NCI-H526 treated with DMSO at 0.1 percent for 48 hours (cell line): ENCODE data around the gene OPCML.

Experiments used
- DNase-seq: peaks from one replicate; lab custom pipeline; 2025; lab: John Stamatoyannopoulos, UW

Gene OPCML

DNA sequence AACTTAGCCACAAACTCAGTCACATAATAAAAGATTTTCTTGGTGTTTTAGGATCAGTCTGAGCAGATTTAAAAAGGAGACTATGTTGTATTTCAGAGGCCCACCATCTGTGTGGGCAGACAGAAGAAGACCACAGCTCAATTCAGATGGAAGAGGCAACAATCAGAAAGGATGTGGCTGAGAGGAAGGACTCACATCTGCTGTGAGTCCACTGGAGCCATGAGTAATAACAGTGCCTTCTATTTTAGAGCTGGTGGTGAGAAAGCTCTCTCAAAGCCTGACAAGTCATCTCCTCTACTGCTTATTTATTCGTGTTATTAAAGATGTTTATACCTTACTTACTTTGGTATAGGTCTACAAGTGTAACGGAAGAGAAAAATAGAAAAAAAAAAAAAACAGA, 357.2 kb downstream of the OPCML start:
- no peak for DNase-seq

- no peak for DNase-seq
These were observed 358.4 kb downstream of the OPCML start for GRCh38 chr11:133173810-133174412.

GRCh38 chr11:133172349-133172748, 360.0 kb downstream of the OPCML start:
- no peak for DNase-seq

DNA sequence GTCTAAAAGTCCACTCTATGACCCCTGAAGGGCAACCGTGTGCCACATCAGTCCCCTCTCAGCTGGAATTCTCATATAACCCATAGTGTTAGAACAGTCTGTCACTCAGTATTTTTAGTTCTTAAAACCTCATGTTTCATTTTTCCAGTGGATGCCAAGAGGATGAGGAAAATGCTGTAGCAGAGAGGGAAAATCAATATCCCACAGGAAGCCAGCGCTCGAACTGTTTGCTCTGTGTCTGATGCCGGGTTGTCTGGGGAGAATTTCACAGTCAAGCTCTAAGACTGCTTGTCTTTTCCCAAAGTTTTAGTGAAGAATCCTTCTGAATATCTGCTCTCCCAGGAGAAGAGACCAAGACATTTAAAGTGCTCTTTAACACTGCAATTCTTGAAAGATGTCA, 360.9 kb downstream of the OPCML start:
- DNase-seq: no peak

DNA sequence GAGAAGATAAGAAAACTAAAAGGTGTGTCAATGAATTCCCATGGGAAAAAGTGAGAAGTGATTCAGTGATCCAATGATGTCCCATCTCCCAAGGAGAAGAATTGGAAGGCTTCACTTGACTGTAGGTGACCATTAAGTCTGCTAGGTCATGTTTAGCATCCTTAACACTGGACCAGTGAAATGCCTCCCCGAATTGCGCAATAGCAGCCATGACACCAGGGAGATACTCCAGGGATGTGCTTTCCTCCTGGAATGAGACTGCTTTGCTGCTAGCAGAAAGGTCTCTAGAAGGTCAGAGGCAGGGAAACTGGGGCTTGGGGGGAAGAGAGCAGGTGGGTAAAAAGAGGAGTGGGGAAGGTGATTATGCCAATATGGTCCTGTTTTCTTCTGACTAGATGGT, 364.3 kb downstream of the OPCML start:
- no peak for DNase-seq

DNA sequence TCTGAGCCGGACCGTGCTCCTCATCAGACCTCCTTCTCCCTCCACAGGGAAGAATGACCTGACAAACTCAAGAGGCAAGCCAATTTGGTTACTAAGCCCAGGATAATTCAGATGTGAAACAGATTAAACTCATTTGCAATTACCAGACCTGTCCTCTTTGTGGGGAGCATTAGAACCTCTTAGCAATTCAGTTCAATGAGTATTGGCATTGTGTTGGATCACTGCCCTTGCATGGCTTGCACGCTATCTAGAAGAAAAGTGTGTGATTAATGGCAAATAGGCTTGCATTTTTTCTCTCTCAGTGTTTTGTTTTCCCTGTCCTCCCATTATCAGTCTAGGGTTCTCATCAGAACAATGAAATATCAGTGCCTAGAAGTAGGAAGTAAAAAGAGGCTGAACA, 365.6 kb downstream of the OPCML start:
- no peak for DNase-seq

DNA sequence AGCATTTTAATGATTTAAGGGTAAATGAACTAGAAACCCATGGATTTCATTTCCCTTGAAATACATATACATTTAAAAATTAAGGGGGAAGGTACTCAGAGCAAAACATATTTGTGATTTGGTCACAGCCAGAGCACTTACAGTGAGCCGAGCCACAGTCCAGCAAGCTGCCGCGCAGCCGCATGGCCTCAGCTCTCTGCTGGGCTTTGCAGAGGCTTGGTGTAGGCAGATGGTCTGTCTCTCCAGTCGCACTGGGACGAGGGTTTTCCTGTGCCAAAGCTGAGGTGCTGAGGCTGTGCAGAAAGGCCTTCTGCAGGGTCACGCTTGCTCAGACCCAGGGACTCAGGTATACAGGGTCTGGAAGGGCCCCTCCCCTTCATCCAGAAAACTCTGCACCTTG, 367.3 kb downstream of the OPCML start:
- no peak for DNase-seq

- DNase-seq: peak; percentile 86
These were observed 368.6 kb downstream of the OPCML start for GRCh38 chr11:133163463-133164419.

- DNase-seq: peak; percentile 39
These were observed 370.1 kb downstream of the OPCML start for GRCh38 chr11:133162227-133162626.

DNA sequence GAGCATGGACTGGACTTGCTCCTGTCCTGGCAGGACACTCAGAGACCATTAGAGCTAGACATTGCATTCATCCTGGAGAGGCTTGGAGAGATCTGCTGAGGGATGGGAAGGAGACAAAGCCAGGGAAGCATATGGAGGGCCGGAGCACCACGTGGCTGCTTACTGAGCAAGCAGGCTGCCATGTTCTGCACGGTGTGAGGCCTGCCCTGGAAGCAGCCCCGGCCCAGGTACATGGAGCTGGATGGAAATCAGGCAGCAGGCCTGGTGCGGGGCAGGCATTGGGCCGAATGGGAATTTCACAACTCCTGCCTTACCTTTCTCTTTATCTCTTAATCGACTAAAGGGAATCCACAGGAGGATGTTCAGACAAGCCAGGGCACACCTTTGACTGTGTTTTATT, 371.5 kb downstream of the OPCML start:
- no peak for DNase-seq

GRCh38 chr11:133156986-133157745, 375.1 kb downstream of the OPCML start:
- DNase-seq: peak; percentile 86

DNA sequence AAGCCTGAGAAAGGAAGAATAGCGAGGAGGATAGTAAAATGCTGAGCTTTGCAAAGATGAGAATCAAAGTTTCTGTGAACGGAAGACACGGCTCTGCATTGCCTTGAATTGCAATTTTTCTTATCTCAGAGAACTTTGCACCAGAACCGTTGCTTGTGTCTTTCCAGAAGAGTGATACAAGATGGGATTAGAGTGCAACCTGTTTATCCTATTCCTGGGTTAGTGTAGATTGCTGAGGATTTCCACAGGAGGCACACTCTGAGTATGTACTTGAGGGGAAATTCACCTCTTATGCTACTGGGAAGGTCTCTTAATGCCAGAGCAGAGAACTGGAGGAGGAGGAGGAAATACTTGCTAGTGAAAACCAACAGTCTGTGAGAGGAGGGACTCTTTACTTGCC, 377.5 kb downstream of the OPCML start:
- no peak for DNase-seq

DNA sequence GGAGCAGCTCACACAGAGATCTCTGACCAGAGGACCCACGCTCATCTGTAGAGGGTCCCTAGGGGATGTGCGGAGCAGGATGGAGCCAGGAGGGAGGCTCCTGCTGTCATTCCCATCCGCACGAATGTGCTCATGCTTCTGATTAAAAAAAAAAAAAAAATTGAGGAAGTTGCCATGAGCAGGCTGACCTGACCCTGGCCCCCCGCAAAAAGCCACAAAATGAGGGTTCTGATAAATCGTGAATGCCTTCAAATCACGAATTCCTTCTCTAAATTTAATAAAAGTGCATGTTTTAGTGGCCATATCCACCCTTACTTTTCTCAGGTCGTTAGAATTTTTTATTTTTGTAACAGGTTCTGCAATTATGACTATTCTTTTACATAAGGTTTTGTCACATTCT, 378.2 kb downstream of the OPCML start:
- no peak for DNase-seq

- DNase-seq: no peak
These were observed 379.3 kb downstream of the OPCML start for GRCh38 chr11:133153031-133153430.

- no peak for DNase-seq
These were observed 382.6 kb downstream of the OPCML start for GRCh38 chr11:133149698-133150097.

DNA sequence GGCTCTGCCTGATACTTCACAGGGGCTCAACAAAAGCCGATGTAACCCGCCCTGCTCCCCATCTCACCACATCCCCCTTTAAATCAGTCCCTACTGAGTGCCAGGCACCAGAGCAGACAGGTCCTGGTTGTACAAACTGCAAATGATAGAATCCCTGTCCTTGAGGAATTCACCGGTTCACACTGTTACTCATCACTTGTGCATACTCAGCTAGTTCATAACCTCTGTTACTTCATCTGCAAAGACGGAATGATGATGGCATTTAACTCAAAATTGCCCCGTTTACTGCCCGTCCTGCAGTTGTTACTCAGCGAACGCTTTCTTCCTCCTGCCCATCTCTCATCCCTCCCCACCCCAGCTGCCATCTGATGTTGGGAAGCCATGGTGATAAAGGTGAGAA, 384.7 kb downstream of the OPCML start:
- DNase-seq: no peak

DNA sequence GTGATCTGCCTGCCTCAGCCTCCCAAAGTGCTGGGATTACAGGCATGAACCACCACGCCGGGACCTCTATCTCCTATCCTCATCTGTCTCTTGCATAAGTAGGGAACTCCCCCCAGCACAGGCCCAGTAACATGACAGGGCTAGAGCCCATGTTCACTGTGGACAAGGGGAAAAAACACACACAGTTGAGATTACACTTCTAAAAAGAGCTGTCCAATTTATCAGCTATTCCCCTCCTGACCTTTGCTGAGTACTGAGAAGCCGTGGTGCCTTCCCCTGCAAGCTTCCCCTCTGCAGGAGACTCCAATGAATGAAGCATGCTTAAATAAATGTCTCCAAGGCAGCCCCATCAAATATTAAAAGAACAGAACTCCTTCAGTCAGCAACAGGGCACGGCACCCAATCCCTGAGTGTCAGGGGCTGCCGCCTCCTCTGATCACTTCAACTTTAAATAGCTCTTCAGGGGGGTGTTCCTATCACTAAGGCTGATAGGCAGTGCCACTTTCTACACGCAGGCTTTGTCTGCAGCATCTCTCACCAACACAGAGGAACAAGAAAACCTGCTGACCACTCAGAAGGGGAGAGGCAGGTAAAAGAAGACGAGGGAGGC, 385.5 kb downstream of the OPCML start:
- DNase-seq: no peak

DNA sequence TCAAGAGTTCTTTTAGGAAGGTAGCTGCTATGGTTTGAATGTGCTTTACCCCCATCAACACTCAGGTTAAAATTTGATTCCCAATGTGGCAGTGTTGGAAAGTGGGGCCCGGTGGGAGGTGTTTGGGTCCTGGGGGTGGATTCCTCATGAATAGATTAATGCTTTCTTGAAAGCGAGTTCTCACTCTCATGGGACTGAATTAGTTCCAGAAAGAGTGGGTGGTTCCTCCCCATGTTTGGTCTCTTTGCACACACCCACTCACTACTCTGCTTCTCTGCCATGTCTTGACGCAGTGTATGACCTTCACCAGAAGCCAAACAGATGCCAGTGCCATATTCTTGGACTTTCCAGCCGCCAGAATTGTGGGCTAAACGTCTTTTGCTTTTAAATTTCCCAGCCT, 394.4 kb downstream of the OPCML start:
- no peak for DNase-seq

GRCh38 chr11:133137270-133137669, 395.0 kb downstream of the OPCML start:
- no peak for DNase-seq

GRCh38 chr11:133136376-133136775, 395.9 kb downstream of the OPCML start:
- DNase-seq: no peak

GRCh38 chr11:133134314-133135173, 397.8 kb downstream of the OPCML start:
- DNase-seq: peak; percentile 76
